Activated T-cell treated with anti-CD3 and anti-CD28 coated beads, Interleukin-2, amount 50 U/mL, for 1 hour (primary cell): ENCODE data around the gene RIMS4.

Experiments
- DNase-seq: peaks from one replicate; pipeline ENCODE4 v3.0.0-alpha.2; 2020

RIMS4 gene

GRCh38 chr20:44810391-44811149 lies at the start of gene RIMS4:
RIMS4 (minus strand) TSS chr20:44810546; CDS start chr20:44810271, 275 bp downstream.
- DNase-seq, result no peak

GRCh38 chr20:44858606-44859360 lies 48.4 kb upstream of the RIMS4 start:
- no peak for DNase-seq

DNA sequence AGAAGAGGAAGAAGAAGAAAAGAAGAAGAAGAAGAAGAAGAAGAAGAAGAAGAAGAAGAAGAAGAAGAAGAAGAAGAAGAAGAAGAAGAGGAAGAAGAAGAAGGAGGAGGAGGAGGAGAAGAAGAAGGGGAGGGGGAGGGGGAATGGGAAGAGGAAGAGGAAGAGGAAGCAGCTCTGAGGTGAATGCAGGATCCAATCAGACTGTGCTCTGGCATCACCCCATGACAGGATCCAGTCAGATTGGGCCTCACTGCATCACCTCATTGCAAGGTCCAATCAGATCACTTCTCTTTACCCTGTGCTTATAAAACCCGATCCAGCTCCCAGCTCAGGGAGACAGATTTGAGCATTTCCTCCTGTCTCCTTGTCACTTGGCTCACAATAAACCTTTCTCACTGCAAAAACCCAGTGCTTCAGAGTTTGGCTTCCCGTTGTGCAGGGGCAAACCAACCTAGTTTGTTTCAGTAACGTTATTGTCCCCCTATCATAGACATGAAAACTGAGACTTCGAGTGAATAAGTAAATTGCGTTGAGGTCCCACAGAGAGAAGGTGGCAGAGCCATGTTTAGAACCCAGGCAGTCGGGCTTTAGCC lies 46.6 kb upstream of the RIMS4 start:
- no peak for DNase-seq

DNA sequence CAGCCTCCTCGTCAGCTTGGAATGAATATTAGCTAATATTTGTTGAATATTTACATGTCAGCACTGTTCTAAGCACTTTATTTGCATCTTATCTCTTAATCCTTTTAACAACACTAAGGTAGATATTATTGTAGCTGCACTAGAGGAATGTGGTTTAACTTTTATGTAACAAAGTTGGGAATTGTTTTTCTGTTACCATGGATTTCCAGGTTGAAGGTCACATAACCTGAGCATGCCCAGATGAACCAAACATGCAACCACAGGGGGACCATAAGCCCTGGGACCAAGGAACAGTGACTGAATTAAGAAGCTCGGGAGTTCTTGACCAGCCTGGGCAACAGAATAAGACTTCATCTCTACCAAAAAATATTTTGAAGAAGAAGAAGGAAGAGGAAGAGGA lies 46.1 kb upstream of the RIMS4 start:
- no peak for DNase-seq

DNA sequence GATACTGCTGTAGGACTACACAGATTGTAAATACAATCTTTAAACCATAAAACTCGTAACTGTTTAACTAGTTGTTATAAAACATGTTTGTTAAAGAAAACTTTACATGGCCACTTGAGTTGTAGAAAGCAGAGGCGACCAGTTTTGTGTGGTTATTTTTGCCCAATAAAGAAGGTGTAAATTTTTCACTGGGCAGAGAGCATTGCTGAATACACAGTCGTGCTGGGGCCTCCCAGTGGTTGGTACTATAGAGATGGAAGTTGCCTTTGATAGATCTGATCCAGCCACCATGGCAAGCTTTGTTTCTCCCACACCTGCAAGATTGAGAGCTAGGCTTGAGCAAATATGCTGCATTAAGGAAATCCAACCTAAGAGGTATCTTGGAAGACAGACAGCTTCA lies 41.2 kb upstream of the RIMS4 start:
- no peak for DNase-seq

- DNase-seq, result no peak
Observed at GRCh38 chr20:44850837-44851236, 40.5 kb upstream of the RIMS4 start.

GRCh38 chr20:44850272-44850671 lies 39.9 kb upstream of the RIMS4 start:
- no peak for DNase-seq

DNA sequence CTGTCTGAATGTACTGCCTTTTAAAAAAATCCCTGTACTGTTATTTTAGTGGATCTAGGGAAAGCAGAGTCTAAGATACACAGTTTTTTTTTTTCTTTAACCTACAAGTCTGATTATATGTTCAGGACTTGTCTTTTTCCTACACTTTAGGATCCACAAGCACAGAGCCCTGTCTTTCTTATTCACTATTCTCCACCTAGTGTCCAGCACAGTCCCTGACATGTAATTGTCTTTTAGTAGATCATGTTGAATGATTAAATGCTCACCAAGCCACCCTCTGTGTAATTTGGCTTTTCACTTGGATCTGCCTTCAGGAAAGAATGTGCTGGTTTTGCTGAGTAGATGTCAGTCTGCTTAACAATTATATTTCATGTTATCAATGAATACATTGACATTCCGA lies 39.4 kb upstream of the RIMS4 start:
- DNase-seq, result no peak

DNA sequence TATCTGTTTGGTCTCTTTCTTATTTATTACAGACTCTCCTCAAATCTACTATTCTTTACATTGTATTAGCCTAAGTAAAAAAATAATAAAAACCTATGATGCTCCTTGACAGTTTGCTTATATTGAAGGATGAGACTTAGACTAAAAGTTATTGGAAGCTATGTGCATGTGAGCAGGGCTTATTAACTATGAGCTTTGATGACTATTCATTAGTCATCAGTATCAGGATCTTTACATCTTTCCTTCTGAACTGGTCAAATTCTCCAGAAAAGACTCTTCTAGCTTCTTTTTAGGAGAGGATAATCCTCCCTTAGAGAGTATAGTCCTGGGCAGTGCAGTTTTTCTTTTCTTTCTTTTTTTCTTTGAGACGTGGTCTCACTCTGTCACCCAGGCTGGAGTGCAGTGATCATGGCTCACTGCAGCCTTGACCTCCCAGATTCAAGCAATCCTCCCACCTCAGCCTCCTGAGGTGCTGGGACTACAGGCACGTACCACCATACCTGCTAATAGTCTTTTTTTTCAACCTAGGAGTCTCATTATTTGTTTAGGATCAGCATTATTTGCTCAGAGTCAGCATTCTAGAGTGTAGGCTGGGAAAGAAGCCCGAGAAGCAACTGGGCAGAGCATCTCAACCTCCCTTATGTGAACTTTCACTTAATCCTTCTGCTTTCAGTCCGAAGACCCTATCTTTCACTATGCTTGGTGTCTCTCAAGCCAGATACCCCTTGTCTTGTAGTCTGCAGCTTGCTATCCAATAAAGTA lies 38.1 kb upstream of the RIMS4 start:
- no peak for DNase-seq

- DNase-seq, result no peak
Observed at GRCh38 chr20:44843876-44844275, 33.5 kb upstream of the RIMS4 start.

GRCh38 chr20:44841955-44842354 lies 31.6 kb upstream of the RIMS4 start:
- no peak for DNase-seq

DNA sequence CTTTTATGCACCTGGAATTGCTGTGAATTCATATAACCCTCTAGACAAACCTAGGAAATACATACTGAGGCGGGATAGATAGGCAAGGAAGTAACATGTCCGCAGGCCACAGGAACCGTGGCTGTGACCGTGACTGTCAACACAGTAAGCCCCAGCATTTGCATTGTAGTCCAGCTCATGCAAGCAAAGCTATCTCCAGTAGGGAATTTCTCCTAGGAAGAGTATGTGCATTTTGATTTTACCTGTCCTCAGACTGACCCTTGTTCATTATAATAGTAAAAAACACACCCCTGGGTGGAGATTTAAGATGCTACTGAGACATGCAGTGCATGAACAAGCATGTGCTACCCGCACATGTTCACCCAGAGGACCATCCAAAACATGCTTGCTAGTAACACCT lies 30.5 kb upstream of the RIMS4 start:
- no peak for DNase-seq

DNA sequence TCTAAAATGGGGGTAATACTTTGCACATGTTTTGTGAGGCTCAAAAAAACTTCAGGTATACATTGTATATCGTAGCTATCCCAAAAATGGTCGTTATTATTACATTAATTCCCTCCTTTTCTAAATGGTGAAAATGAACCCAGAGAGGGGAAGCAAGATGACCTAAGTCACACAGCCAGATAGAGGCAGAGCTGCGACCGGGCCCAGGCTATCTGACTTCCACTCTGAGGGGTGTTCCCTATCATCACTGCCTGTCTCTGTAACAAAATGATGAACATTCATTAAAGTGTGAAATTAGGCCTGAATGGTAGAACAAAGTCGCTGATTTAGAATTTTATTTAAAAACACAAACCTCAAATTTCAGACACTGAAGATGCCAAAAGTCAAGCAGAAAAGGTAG lies 29.1 kb upstream of the RIMS4 start:
- DNase-seq, result no peak

GRCh38 chr20:44838521-44838920 lies 28.2 kb upstream of the RIMS4 start:
- DNase-seq, result no peak

- DNase-seq, result no peak
Observed at GRCh38 chr20:44837946-44838345, 27.6 kb upstream of the RIMS4 start.

GRCh38 chr20:44836601-44837120 lies 26.3 kb upstream of the RIMS4 start:
- DNase-seq, result no peak

- no peak for DNase-seq
Observed at GRCh38 chr20:44835661-44836221, 25.4 kb upstream of the RIMS4 start.

DNA sequence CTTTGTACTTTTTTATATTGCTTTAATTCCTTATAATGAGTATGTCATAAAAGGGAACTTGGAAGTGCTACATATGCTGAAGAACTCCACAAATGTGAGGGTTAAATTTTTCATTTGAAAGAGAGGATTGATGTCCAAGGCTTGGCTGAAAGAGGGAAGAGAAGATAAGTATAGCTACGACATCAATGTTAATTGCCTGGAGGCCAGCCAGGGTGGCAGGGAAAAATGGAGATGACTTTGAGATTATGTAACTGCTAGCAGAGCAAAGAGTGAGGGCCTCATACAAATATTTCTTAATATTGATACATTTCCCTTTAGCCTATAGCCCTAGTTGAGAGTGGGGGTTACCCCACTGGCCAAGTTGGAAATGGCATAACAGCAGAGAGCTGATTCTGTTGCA lies 24.8 kb upstream of the RIMS4 start:
- no peak for DNase-seq

DNA sequence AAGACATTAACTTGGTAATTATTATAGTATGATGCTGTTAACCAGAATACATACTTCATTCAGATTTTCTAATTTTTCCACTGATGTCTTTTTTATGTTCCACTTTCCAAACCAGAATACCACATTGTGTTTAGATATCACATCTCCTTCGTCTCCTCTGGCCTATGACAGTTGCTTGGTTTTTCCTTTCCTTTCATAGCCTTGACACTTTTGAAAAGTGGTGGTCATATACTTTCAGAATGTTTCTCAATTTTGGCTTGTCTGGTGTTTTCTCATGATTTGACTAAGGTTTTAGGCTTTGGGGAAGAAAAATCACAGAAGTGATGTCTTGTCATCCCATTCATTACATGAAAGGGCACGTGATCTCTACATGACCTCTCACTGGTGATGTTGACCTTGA lies 24.3 kb upstream of the RIMS4 start:
- no peak for DNase-seq

DNA sequence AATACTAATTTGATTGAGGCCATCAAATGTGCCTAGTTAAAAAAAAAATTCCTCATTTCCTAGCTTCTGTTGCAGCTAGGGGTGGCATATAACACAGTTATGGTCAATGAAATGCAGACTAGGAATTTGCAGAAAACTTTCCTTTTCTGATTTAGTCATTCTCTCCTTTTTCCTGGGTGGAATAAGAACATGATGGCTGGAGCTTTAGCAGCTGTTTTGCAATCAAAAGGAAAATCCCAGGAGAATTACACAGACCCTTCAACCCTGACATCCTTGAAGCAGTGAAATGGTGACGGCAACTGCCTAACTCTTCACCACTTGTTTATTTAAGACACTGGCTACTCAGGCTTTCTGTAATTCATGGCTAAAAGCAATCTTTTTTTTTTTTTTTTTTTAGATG lies 23.1 kb upstream of the RIMS4 start:
- DNase-seq, result no peak

DNA sequence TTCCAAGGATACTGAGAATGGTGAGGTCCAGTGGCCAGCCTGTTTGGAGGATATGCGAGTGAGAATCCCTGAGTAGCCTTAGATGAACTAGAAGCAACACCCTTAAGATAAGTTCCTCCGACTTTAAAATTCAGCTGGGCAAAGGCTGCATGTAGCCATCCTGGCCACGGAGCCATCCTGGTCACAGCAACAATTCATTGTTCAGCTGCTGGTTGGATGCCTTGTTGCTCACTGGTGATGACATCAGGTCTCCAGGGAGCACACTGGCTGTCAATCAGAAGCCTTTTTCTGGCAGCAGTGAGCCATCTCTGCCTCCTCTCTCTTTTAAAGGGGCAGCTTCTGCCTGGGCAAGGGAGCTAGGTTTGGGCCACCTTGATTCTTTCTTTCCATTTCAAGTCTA lies 22.4 kb upstream of the RIMS4 start:
- DNase-seq, result no peak

DNA sequence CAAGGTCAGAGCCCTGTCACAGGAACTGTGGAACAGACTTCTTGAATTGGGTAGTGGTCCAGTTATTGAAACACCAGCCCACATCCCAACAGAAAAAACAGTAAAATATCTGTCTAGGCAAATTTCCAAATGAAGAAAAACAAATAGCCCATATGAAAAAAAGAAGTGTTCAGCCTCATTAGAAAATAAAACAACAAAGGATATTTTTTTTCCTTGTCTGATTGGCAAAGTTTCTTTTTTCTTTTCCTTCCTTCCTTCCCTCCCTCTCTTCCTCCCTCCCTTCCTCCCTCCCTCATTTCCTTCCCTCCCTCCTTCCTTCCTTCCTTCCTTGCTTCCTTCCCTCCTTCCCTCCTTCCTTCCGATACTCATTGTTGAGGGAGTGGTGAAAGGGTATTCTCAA lies 20.6 kb upstream of the RIMS4 start:
- DNase-seq, result no peak

GRCh38 chr20:44830523-44830922 lies 20.2 kb upstream of the RIMS4 start:
- DNase-seq, result no peak
